ENCODE data around the gene POLD4.

DNA sequence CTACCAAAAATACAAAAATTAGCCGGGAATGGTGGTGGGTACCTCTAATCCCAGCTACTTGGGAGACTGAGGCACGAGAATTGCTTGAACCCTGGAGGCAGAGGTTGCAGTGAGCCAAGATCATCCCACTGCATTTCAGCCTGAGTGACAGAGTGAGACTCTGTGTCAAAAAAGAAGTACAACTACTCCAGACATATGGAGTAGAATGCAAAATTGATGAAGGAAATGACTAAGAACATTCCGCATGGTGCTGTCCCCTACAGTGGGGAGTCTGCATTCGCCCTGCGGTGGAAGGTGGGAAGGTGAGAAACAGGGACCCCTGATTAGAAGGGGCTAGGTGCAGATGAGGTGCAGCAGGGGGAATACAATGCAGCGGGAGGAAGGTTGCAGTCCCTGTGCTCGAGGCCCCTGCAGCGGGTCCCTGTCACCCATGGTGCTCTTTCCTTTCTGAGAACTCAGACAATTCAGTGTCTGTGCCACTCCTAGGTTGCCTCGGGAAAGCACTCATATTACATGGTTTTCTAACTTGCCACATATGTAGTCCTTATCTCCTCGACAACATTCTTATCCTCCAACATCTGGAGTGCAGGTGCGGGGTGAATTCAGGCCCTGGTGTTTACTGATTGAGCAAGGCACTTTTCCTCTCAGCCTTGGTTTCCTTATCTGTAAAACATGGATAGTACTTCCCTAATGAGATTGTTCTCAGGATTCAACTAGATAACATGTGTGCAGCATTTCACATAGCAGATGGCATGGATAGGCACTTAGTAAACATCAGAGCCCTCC, 5.2 kb downstream of the POLD4 start:
- TF ChIP-seq POLR2A (IDR thresholded peaks at IDR 0.05) = no peak
- TF ChIP-seq, protein P1, sequence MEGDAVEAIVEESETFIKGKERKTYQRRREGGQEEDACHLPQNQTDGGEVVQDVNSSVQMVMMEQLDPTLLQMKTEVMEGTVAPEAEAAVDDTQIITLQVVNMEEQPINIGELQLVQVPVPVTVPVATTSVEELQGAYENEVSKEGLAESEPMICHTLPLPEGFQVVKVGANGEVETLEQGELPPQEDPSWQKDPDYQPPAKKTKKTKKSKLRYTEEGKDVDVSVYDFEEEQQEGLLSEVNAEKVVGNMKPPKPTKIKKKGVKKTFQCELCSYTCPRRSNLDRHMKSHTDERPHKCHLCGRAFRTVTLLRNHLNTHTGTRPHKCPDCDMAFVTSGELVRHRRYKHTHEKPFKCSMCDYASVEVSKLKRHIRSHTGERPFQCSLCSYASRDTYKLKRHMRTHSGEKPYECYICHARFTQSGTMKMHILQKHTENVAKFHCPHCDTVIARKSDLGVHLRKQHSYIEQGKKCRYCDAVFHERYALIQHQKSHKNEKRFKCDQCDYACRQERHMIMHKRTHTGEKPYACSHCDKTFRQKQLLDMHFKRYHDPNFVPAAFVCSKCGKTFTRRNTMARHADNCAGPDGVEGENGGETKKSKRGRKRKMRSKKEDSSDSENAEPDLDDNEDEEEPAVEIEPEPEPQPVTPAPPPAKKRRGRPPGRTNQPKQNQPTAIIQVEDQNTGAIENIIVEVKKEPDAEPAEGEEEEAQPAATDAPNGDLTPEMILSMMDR (IDR thresholded peaks at IDR 0.05) = no peak
